HCT116 (cell line): ENCODE measurements around the gene SCYGR1. TPM values are rescaled to one million over a fixed set of nuclear protein-coding genes. Genes with fewer than 3 reads are reported as not detected.

Experiments used
- ATAC-seq: fragments of 200-7000 bp; cut with Tn5 transposase; 2 replicates; pipeline ENCODE4 v1.9.1; 2020; ENCODE audit warnings: mild to moderate bottlenecking, moderate library complexity
- BruUV-seq: library from RNA; stranded (reverse); fragments of 400-500 nt; replicated peaks from 2 replicates; lab custom pipeline; 2021; lab: Mats Ljungman, UMichigan
- CTCF ChIA-PET: fragments of 300-600 bp; sonication (Branson Sonifier 250); formaldehyde crosslinking; loops from one replicate; lab custom pipeline; 2021; ENCODE audit warnings: antibody characterized with exemption; lab: Charles Lee
- POLR2A ChIA-PET: fragments of 300-600, 350-600 bp; sonication (Branson Sonifier 250); formaldehyde crosslinking; loops from one replicate; lab custom pipeline; 2021; ENCODE audit warnings: antibody characterized with exemption; lab: Charles Lee
- RAD21 ChIA-PET, 2 experiments: fragments of 300-600 bp; sonication (Branson Sonifier 250); formaldehyde crosslinking; loops; one replicate each; lab custom pipeline; 2023; ENCODE audit warnings: low total read pairs in 2 of 2; ENCODE audit not compliant: uncharacterized antibody in 2 of 2, unreplicated experiment in 2 of 2, low non-redundant PET in 1 of 2; lab: Charles Lee
- DNase-seq: peaks from one replicate; pipeline ENCODE4 v3.0.0-alpha.2; 2010; ENCODE audit warnings: low read depth, low spot score
- H2AFZ ChIP-seq: fragments of 200-600 bp; shearing (Covaris generic), sonication (generic); 2 replicates; pipeline ENCODE4 v1.6.1; 2017; ENCODE audit warnings: low read depth, mixed run types, mixed read lengths, antibody characterized with exemption, low read length; ENCODE audit not compliant: poor library complexity, severe bottlenecking
- H3K27ac ChIP-seq: 2 replicates; pipeline ENCODE4 v1.5.1; 2012; ENCODE audit warnings: low read depth, low read length
- H3K27me3 ChIP-seq: fragments of 200-600 bp; sonication (generic); 2 replicates; pipeline ENCODE4 v1.6.1; 2016; ENCODE audit warnings: mixed run types, low read length, mixed read lengths; ENCODE audit not compliant: insufficient read depth
- H3K36me3 ChIP-seq, 2 experiments: fragments of 200-500 bp in 1 of 2; fragments of 200-600 bp in 1 of 2; sonication (Bioruptor generic) in 1 of 2; sonication (generic) in 1 of 2; 2 replicates each; pipeline versions ENCODE4 v1.5.1 to v1.6.1; 2014 to 2016; ENCODE audit warnings: low read length in 2 of 2, inconsistent platforms in 1 of 2, mixed read lengths in 1 of 2, mixed run types in 1 of 2; ENCODE audit not compliant: insufficient read depth in 2 of 2, control insufficient read depth in 1 of 2
- H3K4me1 ChIP-seq, 2 experiments: fragments of 200-600 bp in 1 of 2; sonication (generic) in 1 of 2; 2 replicates each; pipeline versions ENCODE4 v1.5.1 to v1.6.1; 2012 to 2017; ENCODE audit warnings: low read length in 2 of 2, inconsistent platforms in 1 of 2, mild to moderate bottlenecking in 1 of 2, mixed read lengths in 1 of 2, mixed run types in 1 of 2, moderate library complexity in 1 of 2; ENCODE audit not compliant: insufficient read depth in 2 of 2, control insufficient read depth in 1 of 2
- H3K4me2 ChIP-seq: fragments of 200-600 bp; sonication (generic); 2 replicates; pipeline ENCODE4 v1.6.1; 2017; ENCODE audit warnings: mixed run types, low read length, mixed read lengths
- H3K4me3 ChIP-seq, 2 experiments: fragments of 200-600 bp in 1 of 2; sonication (generic) in 1 of 2; replicated peaks in 1 of 2; 2 replicates each; pipeline ENCODE4 v1.5.1; 2011 to 2016; ENCODE audit warnings: low read length in 2 of 2, control low read depth in 1 of 2, low read depth in 1 of 2, mild to moderate bottlenecking in 1 of 2, mixed read lengths in 1 of 2, mixed run types in 1 of 2
- H3K79me2 ChIP-seq: fragments of 200-600 bp; sonication (generic); 2 replicates; pipeline ENCODE4 v1.6.1; 2017; ENCODE audit warnings: mild to moderate bottlenecking, mixed run types, low read length, moderate library complexity, mixed read lengths; ENCODE audit not compliant: insufficient read depth
- H3K9ac ChIP-seq: fragments of 200-600 bp; sonication (generic); 2 replicates; pipeline ENCODE4 v1.6.1; 2016; ENCODE audit warnings: low read length, mixed read lengths
- H3K9me2 ChIP-seq: fragments of 200-600 bp; sonication (generic), shearing (Covaris generic); 2 replicates; pipeline ENCODE4 v1.6.1; 2017; ENCODE audit warnings: mixed run types, mild to moderate bottlenecking, moderate library complexity; ENCODE audit not compliant: insufficient read depth
- H3K9me3 ChIP-seq, 2 experiments: fragments of 200-500 bp in 1 of 2; fragments of 200-600 bp in 1 of 2; sonication (Bioruptor generic) in 1 of 2; sonication (generic) in 1 of 2; 2 replicates each; pipeline ENCODE4 v1.6.1; 2014 to 2017; ENCODE audit warnings: low read length in 2 of 2, mixed read lengths in 2 of 2, inconsistent platforms in 1 of 2, low read depth in 1 of 2, mild to moderate bottlenecking in 1 of 2, mixed run types in 1 of 2, moderate library complexity in 1 of 2; ENCODE audit not compliant: control insufficient read depth in 1 of 2, insufficient read depth in 1 of 2
- H4K20me1 ChIP-seq: fragments of 200-600 bp; sonication (generic), shearing (Covaris generic); 2 replicates; pipeline ENCODE4 v1.6.1; 2017; ENCODE audit warnings: mixed run types, mild to moderate bottlenecking, moderate library complexity; ENCODE audit not compliant: insufficient read depth
- CBX3 ChIP-seq: IDR thresholded peaks from 2 replicates; pipeline ENCODE4 v1.6.1; 2012; ENCODE audit warnings: low read depth
- CTCF ChIP-seq, 3 experiments: fragments of 200-600 bp in 1 of 3; sonication (generic) in 1 of 3; IDR thresholded peaks in 2 of 3; conservative IDR thresholded peaks in 1 of 3; 2 replicates each; pipeline ENCODE4 v1.5.1; 2012 to 2017; ENCODE audit warnings: low read depth in 2 of 3, low read length in 2 of 3, antibody characterized with exemption in 1 of 3, borderline replicate concordance in 1 of 3, control low read depth in 1 of 3, mild to moderate bottlenecking in 1 of 3, mixed read lengths in 1 of 3, mixed run types in 1 of 3, moderate library complexity in 1 of 3; ENCODE audit not compliant: insufficient read depth in 1 of 3
- FOSL1 ChIP-seq: IDR thresholded peaks from 2 replicates; pipeline ENCODE4 v1.6.1; 2012; ENCODE audit warnings: low read depth
- RAD21 ChIP-seq: IDR thresholded peaks from 2 replicates; pipeline ENCODE4 v1.6.1; 2012; ENCODE audit warnings: low read depth, mild to moderate bottlenecking
- REST ChIP-seq: IDR thresholded peaks from 2 replicates; pipeline ENCODE4 v1.6.1; 2012; ENCODE audit warnings: low read depth
- intact Hi-C: fragments of 100-400 bp; cut with micrococcal nuclease; formaldehyde crosslinking; loops from 2 replicates; pipeline ENCODE4 v1.10.0; 2022
- total RNA-seq: library from RNA; stranded (reverse); gene quantifications from one replicate; pipeline ENCODE4 v1.2.1, GENCODE V29; 2021; ENCODE audit not compliant: unreplicated experiment

SCYGR1 gene
- total RNA-seq, 1 experiment from 2014 or later = not detected

- TF ChIP-seq RAD21 = no peak
- no peak for TF ChIP-seq REST
- TF ChIP-seq, all 23 proteins: peak for 0
These were observed 48.9 kb upstream of the SCYGR1 start (continued) for GRCh38 chr2:227436436-227437174.

GRCh38 chr2:227433171-227433570 lies 45.4 kb upstream of the SCYGR1 start:
- POLR2A ChIA-PET = no interaction called here
- RAD21 ChIA-PET = no interaction called here

More at GRCh38 chr2:227433171-227433570, 45.4 kb upstream of the SCYGR1 start:
- no peaks in the 10 kb centered on the region for H3K9me2 ChIP-seq
- no TSS peak for BruUV-seq
- no peaks in the 10 kb centered on the region for H4K20me1 ChIP-seq
- TF ChIP-seq CTCF (IDR thresholded peaks at IDR 0.05 in 2 of 3, conservative IDR thresholded peaks at IDR 0.05 in 1 of 3; ENCODE audit: borderline replicate concordance in 1 of 3, insufficient read depth in 1 of 3, low read depth in 2 of 3, low read length in 2 of 3) (no peak), CBX3 (0 out of 2 replicates have a peak, but pooled peaks have one; percentile 26), FOSL1 (no peak)
- H3K9ac ChIP-seq = no peak overlapping the region
- H2AFZ ChIP-seq = no peak overlapping the region
- H3K27me3 ChIP-seq = no peaks in the 10 kb centered on the region
- H3K4me2 ChIP-seq = no peak overlapping the region
- DNase-seq = no peak
- no peaks in the 10 kb centered on the region for H3K79me2 ChIP-seq
- ATAC-seq = no peak
- CTCF ChIA-PET = no interaction called here
- peaks cover 0 to 12% of the 10 kb centered on the region in 2 experiments; a peak in 1 of 4 replicates for H3K9me3 ChIP-seq
- intact Hi-C loops = no loop called here
- no peak overlapping the region for H3K4me3 ChIP-seq
- H3K27ac ChIP-seq = no peak overlapping the region
- no peaks in the 10 kb centered on the region for H3K4me1 ChIP-seq
- H3K36me3 ChIP-seq = 0 out of 4 replicates have a peak, but pooled peaks cover 0 to 3% of the 10 kb centered on the region in 2 experiments
